Right cardiac atrium (tissue), 5 donors: ENCODE measurements around the gene PLBD1. TPM values are rescaled to one million over a fixed set of nuclear protein-coding genes. Genes with fewer than 3 reads are reported as not detected.

ENCODE experiments used
- ATAC-seq, 2 donors: fragments of 200-7000 bp; cut with Tn5 transposase; one replicate each; pipeline versions ENCODE4 v1.8.0 to v1.9.1; 2020; ENCODE audit warnings: moderate library complexity in 2 of 2, mild to moderate bottlenecking in 1 of 2
- DNase-seq, 3 donors: peaks; one replicate each; pipeline ENCODE4 v3.0.0-alpha.2; 2020
- H3K27ac ChIP-seq: one replicate; pipeline ENCODE4 v1.5.1; 2013; ENCODE audit warnings: mild to moderate bottlenecking, low read length, control low read depth, moderate library complexity
- H3K27me3 ChIP-seq: one replicate; pipeline ENCODE4 v1.6.1; 2013; ENCODE audit not compliant: control insufficient read depth, insufficient read depth
- H3K4me1 ChIP-seq: one replicate; pipeline ENCODE4 v1.6.1; 2013; ENCODE audit warnings: low read length; ENCODE audit not compliant: control insufficient read depth, insufficient read depth
- H3K4me3 ChIP-seq: one replicate; pipeline ENCODE4 v1.5.1; 2013; ENCODE audit warnings: low read length, control low read depth
- H3K9me3 ChIP-seq: one replicate; pipeline ENCODE4 v1.6.1; 2013; ENCODE audit warnings: low read length; ENCODE audit not compliant: control insufficient read depth
- WGBS: extraction: QIAGEN DNeasy Blood & Tissue Kit; methylation state at CpG from one replicate; pipeline ENCODE4 v1.1.7; 2013; 5-methylcytosine and 5-hydroxymethylcytosine counted together
- intact Hi-C, 4 donors: fragments of 100-400 bp; cut with DNase I; formaldehyde crosslinking; loops; one replicate each; pipeline versions ENCODE4 v1.11.0 to v1.14.0; 2022 to 2023
- polyA plus RNA-seq: library from polyadenylated mRNA; stranded (reverse); fragments of 200-250 nt; gene quantifications from one replicate; pipeline ENCODE4 v1.2.3, GENCODE V29; 2013
- total RNA-seq, 4 donors: library from RNA; stranded (reverse); fragmentation: NEBNext Ultra II Directional; extraction: Animal tissue kit (Norgen Biotek cat#: 25700); gene quantifications; one replicate each; pipeline ENCODE4 v1.2.1, GENCODE V29; 2021
- donor health status: healthy with polysubstance abuse.
- donor health status: DM: no; HTN: yes; CAD: no.
- donor health status: DM: no; HTN: no; CAD: no.
- donor health status: DM: no; HTN: yes; CAD: no; lungs with severe emphysema.
- donor health status: DM: yes; HTN: yes; CAD: no.

PLBD1 gene
- total and polyA plus RNA-seq, 5 donors, result 12.7 to 30.9 (median 23.7) TPM

- Histone ChIP-seq H3K27me3 (no peaks in the 10 kb centered on the region), H3K4me3 (no peak overlapping the region), H3K9me3 (no peaks in the 10 kb centered on the region), H3K27ac (no peak overlapping the region), H3K4me1 (no peaks in the 10 kb centered on the region)
- ATAC-seq (no peak), DNase-seq (no peak)
- intact Hi-C loops, result no loop called here
- WGBS, result 91% methylated on average over 3 of the region's 3 CpGs
These were observed 29.8 kb upstream of the PLBD1 start for GRCh38 chr12:14597480-14597879.

GRCh38 chr12:14591719-14592118 is 24.0 kb upstream of the PLBD1 start:
- 15% methylated on average over 1 of the region's 1 CpG for WGBS
- no peak overlapping the region for H3K27ac ChIP-seq
- no peaks in the 10 kb centered on the region for H3K9me3 ChIP-seq
- no peaks in the 10 kb centered on the region for H3K27me3 ChIP-seq
- no peak for DNase-seq
- intact Hi-C loops, result no loop called here
- H3K4me1 ChIP-seq, result no peaks in the 10 kb centered on the region
- ATAC-seq, result no peak
- no peak overlapping the region for H3K4me3 ChIP-seq

GRCh38 chr12:14589169-14590004 is 21.7 kb upstream of the PLBD1 start:
- Histone ChIP-seq H3K9me3 (no peaks in the 10 kb centered on the region), H3K27me3 (no peaks in the 10 kb centered on the region), H3K4me1 (no peaks in the 10 kb centered on the region), H3K4me3 (no peak overlapping the region), H3K27ac (no peak overlapping the region)
- intact Hi-C loops, result no loop called here
- 89% methylated on average over 18 of the region's 18 CpGs for WGBS
- peak in 1 of 2 donors; percentile 22 for ATAC-seq
- peak in 1 of 3 donors; percentile 41 for DNase-seq

- intact Hi-C loops, result no loop called here
- Histone ChIP-seq H3K27me3 (no peaks in the 10 kb centered on the region), H3K27ac (no peak overlapping the region), H3K4me1 (no peaks in the 10 kb centered on the region), H3K9me3 (no peaks in the 10 kb centered on the region), H3K4me3 (no peak overlapping the region)
- DNase-seq (no peak), ATAC-seq (no peak)
- WGBS, result 86% methylated on average over 3 of the region's 3 CpGs
These were observed 20.9 kb upstream of the PLBD1 start for GRCh38 chr12:14588571-14588970.

- 89% methylated on average over 8 of the region's 8 CpGs for WGBS
- H3K27me3 ChIP-seq, result no peaks in the 10 kb centered on the region
- no peaks in the 10 kb centered on the region for H3K9me3 ChIP-seq
- H3K27ac ChIP-seq, result no peak overlapping the region
- no peak overlapping the region for H3K4me3 ChIP-seq
- ATAC-seq (no peak), DNase-seq (no peak)
- no peaks in the 10 kb centered on the region for H3K4me1 ChIP-seq
- intact Hi-C loops, result no loop called here
These were observed 11.0 kb upstream of the PLBD1 start for GRCh38 chr12:14578646-14579045.

- DNase-seq (no peak), ATAC-seq (no peak)
- no peaks in the 10 kb centered on the region for H3K27me3 ChIP-seq
- no peaks in the 10 kb centered on the region for H3K4me1 ChIP-seq
- H3K9me3 ChIP-seq, result no peaks in the 10 kb centered on the region
- 86% methylated on average over 1 of the region's 1 CpG for WGBS
- intact Hi-C loops, result no loop called here
- no peak overlapping the region for H3K27ac ChIP-seq
- no peak overlapping the region for H3K4me3 ChIP-seq
These were observed 9.7 kb upstream of the PLBD1 start for GRCh38 chr12:14577344-14577743.

GRCh38 chr12:14576896-14577295 is 9.2 kb upstream of the PLBD1 start:
- WGBS, result 81% methylated on average over 8 of the region's 8 CpGs
- intact Hi-C loops, result no loop called here

GRCh38 chr12:14575585-14575984 is 7.9 kb upstream of the PLBD1 start:
- no peaks in the 10 kb centered on the region for H3K4me1 ChIP-seq
- intact Hi-C loops, result no loop called here
- ATAC-seq (no peak), DNase-seq (no peak)
- H3K27ac ChIP-seq, result no peak overlapping the region
- no peaks in the 10 kb centered on the region for H3K9me3 ChIP-seq
- WGBS, result 79% methylated on average over 1 of the region's 1 CpG
- H3K27me3 ChIP-seq, result no peaks in the 10 kb centered on the region
- H3K4me3 ChIP-seq, result no peak overlapping the region

More at GRCh38 chr12:14576896-14577295, 9.2 kb upstream of the PLBD1 start:
- H3K4me1 ChIP-seq, result no peaks in the 10 kb centered on the region
- H3K27me3 ChIP-seq, result no peaks in the 10 kb centered on the region
- ATAC-seq (no peak), DNase-seq (no peak)
- no peak overlapping the region for H3K4me3 ChIP-seq
- no peaks in the 10 kb centered on the region for H3K9me3 ChIP-seq
- H3K27ac ChIP-seq, result no peak overlapping the region

- WGBS, result 68% methylated on average over 5 of the region's 5 CpGs
- H3K4me1 ChIP-seq, result no peaks in the 10 kb centered on the region
- no peak overlapping the region for H3K4me3 ChIP-seq
- no peaks in the 10 kb centered on the region for H3K9me3 ChIP-seq
- no peaks in the 10 kb centered on the region for H3K27me3 ChIP-seq
- no peak for DNase-seq
- intact Hi-C loops, result no loop called here
- ATAC-seq, result no peak
- no peak overlapping the region for H3K27ac ChIP-seq
These were observed 5.4 kb upstream of the PLBD1 start for GRCh38 chr12:14573118-14573517.

GRCh38 chr12:14572401-14572800 is 4.7 kb upstream of the PLBD1 start:
- H3K27ac ChIP-seq, result no peak overlapping the region
- no peaks in the 10 kb centered on the region for H3K27me3 ChIP-seq
- ATAC-seq (no peak), DNase-seq (no peak)
- H3K4me1 ChIP-seq, result no peaks in the 10 kb centered on the region
- intact Hi-C loops, result no loop called here
- H3K4me3 ChIP-seq, result no peak overlapping the region
- WGBS, result 88% methylated on average over 4 of the region's 4 CpGs
- no peaks in the 10 kb centered on the region for H3K9me3 ChIP-seq

GRCh38 chr12:14571779-14572178 is 4.1 kb upstream of the PLBD1 start:
- 93% methylated on average over 3 of the region's 3 CpGs for WGBS

More at GRCh38 chr12:14571779-14572178, 4.1 kb upstream of the PLBD1 start:
- Histone ChIP-seq H3K4me3 (no peak overlapping the region), H3K4me1 (no peaks in the 10 kb centered on the region), H3K9me3 (no peaks in the 10 kb centered on the region), H3K27ac (no peak overlapping the region), H3K27me3 (no peaks in the 10 kb centered on the region)
- intact Hi-C loops, result no loop called here
- DNase-seq (no peak), ATAC-seq (no peak)
